GM19023 (cell line): ENCODE measurements around the gene RTTN.

Experiments
- ATAC-seq: cut with Tn5 transposase; IDR thresholded peaks from one replicate; pipeline ENCODE4 v1.9.1; 2021; ENCODE audit warnings: mild to moderate bottlenecking, moderate library complexity; ENCODE audit not compliant: unreplicated experiment

Gene RTTN

DNA sequence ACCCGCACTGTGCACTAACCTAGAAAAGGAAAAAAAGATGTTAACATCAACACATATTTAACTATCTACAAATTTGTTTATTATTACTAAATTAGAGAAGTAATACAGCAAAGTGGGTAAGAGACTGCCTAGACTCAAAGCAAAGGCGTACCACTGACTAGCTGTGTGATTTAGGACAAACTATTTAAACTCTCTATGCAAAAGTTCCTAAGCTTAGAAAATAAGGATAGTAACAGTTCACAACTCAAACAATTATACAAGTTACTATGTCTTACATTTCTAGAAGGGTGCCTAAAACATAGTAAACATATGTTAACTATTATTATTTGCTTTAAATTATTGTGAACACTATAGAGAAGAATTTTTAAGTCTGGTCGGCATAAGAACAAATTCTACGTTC lies 119.4 kb downstream of the RTTN start:
- no peak for ATAC-seq

GRCh38 chr18:70085641-70086040 lies 119.8 kb downstream of the RTTN start:
- ATAC-seq = no peak

GRCh38 chr18:70082430-70082829 lies 123.1 kb downstream of the RTTN start:
- ATAC-seq = no peak

DNA sequence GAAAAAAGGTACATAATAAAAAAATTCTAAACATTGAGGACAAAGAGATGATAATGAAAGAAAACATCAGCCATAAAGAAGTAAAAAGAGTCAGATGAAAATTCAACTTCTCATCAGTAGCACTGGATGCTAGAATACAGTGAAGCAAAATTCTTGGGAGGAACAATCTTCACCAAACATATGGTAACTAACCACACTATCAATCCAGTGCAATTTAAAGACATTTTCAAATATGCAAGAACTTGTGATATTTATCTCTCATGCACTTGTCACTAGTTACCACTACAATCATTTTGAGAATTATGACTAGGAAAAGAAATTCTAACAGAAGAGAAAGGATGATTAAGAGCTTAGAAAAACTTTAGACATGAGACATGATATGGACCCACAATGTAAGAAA lies 127.4 kb downstream of the RTTN start:
- ATAC-seq = no peak

DNA sequence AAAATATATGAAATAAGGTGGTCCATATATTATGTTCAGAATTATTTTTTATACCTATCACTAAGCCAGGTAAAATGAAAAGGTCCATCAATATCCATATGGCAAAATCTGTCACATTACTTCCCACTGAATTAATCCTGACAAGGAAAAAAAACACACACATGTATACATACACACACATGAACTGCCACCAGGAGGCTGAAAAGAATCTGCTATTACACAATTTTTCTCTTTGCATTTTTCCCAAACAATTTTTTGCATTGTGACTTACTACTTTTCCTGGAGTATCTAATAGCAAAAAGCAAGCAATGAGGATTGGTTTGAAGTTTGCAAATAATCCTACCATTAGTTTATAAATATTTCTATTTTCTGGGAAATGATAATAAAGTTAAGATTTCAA lies 129.6 kb downstream of the RTTN start:
- ATAC-seq = no peak

GRCh38 chr18:70074116-70074515 lies 131.4 kb downstream of the RTTN start:
- ATAC-seq = no peak

DNA sequence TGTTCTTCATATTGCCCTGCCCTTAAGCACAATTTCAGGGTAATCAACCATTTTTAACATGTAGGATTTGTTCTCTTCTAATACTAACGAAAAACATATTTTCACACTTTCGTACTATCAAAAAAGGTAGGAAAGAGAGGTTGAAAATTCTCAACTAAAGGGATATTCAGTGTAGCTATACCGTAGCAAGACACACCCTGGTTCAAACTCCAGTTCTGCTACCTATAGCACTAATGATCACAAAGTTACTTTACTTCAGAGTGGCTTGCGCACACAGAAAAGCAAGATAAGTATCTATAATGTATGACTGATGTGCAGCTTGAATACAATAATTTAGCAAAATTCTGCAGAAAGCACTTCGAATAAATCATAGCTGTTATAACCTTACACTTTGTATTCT lies 132.1 kb downstream of the RTTN start:
- no peak for ATAC-seq

GRCh38 chr18:70072678-70073077 lies 132.8 kb downstream of the RTTN start:
- ATAC-seq = no peak

DNA sequence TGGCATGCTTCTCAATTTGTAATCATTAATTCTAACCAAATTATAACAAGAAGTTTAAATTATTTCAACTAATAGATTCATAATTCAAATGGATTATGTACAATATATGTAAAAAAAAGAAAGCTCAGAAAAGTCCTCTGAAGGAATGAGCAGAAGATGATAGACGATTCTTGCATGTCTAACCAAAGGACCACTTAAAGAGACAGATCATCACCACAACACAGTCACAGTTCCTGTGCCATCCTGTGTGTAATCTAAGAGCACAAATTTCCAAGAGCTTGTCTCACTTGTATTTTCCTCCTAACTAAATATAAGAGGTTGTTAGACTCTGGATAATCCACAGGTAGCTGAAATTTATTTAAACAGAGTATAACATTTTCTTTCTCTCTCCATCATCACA lies 135.5 kb downstream of the RTTN start:
- no peak for ATAC-seq

DNA sequence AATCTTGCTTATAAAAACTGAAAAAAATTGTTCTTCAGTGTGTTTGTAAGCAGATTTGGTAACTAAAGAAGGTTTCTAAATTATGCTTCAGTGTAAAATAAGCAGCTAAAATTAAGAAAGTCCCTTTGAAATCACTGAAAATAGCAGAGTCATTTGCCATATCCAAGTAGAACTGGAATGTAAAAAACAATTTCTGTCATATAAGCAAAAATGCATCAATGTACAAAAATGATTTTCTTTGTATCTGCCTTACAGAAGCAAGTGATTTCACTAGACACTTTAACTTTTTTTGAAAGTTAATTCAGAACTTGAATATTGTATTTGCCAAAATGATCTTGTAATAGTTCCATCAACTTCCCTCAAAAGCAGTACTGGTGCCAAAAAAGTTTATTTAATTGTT lies 136.1 kb downstream of the RTTN start:
- ATAC-seq = no peak

GRCh38 chr18:70068981-70069380 lies 136.5 kb downstream of the RTTN start:
- ATAC-seq = no peak

GRCh38 chr18:70059684-70060083 lies 145.8 kb downstream of the RTTN start:
- ATAC-seq = no peak

DNA sequence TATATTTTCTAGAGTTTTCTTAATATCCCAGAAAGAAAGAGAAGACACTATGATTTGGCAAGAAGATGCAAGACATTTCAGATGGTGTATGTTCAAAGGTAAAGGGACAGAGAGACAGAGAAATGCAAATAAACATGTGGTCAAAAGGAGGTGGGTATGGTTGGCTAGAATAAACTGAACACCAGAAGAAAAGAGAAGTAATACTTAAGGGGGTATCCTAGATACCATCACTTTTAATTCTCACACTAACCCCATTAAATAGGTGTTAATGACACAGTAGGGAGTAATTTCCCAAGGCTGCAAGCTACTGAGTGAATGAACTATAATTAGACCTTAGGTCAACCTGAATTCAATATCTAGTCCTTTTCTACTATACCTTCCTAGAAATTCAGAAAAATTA lies 146.6 kb downstream of the RTTN start:
- ATAC-seq = peak; percentile 99

DNA sequence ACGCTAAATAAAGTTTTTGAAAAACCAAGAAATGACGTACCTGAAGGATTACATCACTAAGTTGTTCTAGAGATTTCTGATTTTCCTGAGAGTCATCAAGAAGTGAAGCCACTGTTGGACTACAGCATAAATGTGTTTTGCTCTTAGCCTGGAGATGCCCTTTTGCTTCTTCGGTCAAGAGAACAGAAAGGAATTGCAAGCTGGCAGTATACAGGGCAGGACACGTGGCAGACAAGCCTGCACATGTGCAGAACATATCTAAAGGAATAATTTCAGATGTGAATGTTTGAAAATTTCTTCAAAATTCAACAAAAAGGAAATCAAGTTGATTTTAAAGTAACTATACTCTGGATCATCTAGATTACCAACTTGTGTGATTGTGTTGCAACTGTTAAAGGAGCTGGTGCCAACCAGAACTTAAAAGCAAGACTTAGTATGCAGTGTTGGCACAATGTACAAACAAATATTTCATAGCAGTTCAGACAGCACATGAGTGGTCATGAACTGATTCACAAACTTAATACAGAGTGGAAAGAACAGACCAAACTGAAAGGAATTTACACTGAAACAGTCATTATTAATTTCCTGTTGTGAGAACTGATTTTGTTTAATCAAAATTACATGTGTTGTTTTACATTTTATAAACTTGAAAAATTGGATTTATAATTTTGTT lies 157.4 kb downstream of the RTTN start:
- no peak for ATAC-seq

GRCh38 chr18:70046796-70047195 lies 158.7 kb downstream of the RTTN start:
- ATAC-seq = no peak

- no peak for ATAC-seq
Observed at GRCh38 chr18:70046207-70046606, 159.3 kb downstream of the RTTN start.

DNA sequence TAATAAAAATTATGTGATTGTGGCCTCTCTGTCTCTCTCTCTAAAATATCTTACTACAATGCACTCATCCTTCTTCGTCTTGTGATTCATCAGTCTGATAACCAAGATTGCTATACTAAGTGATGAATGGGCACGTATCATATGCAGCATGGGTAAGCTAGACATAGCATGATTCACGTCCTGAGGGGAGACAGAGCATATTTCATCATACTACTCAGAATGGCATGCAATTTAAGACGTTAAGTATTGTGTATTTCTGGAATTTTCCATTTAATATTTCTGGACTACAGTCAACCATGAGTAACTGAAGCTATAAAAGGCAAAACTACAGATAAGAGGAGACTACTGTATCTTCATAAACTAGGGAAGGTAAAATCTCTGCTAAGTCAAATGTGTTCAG lies 160.9 kb downstream of the RTTN start:
- no peak for ATAC-seq

DNA sequence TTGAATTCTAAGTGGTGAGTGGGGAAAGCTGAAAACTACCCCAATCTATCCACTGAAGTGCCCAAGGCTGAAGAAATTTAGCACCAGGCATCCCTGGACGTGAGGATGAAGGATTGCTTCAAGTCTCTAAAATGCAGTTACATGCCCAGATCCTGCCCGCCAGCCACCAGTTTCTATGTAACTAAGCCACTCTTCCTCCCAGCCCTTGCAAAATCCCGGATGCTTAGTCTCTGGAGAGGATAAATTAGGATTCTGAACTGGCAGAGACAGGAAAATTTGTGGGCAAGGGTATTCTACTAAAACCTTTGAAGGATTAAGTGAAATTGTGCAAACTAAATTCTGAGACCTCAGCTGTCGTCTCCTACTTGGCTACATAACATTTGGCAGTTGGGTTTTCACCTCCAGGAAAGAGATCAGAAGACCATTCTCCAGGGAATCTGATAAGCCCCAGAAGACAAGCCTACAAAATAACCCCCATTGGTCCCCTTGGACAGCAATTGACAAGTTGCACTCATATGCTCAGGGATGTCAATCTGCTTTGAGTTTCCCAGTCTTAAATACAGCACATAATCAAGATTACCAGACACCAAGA lies 163.9 kb downstream of the RTTN start:
- ATAC-seq = no peak

DNA sequence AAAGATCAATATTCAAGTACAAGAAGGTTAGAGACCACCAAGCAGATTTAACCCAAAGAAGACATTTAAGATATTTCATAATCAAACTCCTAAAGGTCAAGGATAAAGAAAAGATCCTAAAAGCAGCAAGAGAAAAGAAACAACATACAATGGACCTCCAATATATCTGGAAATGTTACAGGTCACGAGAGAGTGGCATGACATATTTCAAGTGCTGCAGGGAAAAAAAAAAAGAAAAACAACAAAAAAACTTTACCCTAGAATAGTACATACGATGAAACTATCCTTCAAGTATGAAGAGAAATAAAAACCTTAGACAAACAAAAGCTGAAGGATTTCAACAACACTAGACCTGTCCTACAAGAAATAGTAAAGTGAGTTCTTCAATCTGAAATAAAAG lies 166.3 kb downstream of the RTTN start:
- no peak for ATAC-seq

- peak; percentile 44 for ATAC-seq
Observed at GRCh38 chr18:70037431-70038061, 167.9 kb downstream of the RTTN start.

GRCh38 chr18:70036771-70037347 lies 168.6 kb downstream of the RTTN start:
- peak; percentile 96 for ATAC-seq

- no peak for ATAC-seq
Observed at GRCh38 chr18:70036168-70036567, 169.3 kb downstream of the RTTN start.
